ENCODE data around the gene C11orf54. TPM values are rescaled to one million over a fixed set of nuclear protein-coding genes. Genes with fewer than 3 reads are reported as not detected.

Gene C11orf54
- total RNA-seq, 1 donor from 2014 or later, result 50.0 TPM

DNA sequence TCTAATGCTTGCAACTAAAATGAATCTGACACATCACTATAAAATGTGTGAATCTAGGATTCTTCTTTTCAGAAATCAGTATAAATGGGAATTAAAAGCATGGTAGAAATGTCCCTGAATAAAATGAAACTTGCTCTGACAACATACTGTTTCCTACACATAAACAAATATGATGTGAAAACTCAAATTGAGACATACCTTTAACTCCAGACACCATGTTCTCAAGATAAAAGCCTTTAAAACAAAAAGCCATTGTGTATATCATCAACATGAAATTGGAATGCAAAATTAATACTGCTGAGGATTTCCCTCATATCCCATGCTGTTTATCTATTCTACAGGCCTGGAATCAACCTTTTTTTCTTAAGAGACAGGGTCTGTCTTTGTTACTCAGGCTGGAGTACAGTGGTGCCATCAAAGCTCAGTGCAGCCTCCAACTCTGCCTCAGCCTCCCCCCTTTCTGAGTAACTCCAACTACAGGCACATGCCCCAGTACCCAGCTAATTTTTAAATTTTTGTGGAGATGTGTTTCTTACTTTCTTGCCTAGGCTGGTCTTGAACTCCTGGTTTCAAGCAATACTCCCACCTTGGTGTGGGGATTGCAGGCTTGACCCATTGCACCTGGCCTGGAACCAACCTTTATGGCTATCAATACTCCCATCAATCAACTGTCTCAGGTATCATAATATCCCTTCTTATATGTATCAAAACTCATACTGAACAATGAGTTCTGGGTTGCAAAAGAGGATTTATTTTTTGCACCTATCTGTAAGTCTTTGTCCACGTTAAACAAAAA lies 6.8 kb upstream of the C11orf54 start:
- Mint-ChIP-seq H3K9me3 (ENCODE audit: low read depth) (no peaks in the 10 kb centered on the region), H3K4me3 (ENCODE audit: low read depth) (no peak overlapping the region), H3K36me3 (ENCODE audit: insufficient read depth) (peaks cover 39% of the 10 kb centered on the region), H3K4me1 (ENCODE audit: low read depth) (peaks cover 25% of the 10 kb centered on the region), H3K27me3 (no peaks in the 10 kb centered on the region), H3K27ac (no peak overlapping the region)
- no peak for DNase-seq (ENCODE audit: low spot score, unreplicated experiment)
- TF ChIP-seq, protein P1, sequence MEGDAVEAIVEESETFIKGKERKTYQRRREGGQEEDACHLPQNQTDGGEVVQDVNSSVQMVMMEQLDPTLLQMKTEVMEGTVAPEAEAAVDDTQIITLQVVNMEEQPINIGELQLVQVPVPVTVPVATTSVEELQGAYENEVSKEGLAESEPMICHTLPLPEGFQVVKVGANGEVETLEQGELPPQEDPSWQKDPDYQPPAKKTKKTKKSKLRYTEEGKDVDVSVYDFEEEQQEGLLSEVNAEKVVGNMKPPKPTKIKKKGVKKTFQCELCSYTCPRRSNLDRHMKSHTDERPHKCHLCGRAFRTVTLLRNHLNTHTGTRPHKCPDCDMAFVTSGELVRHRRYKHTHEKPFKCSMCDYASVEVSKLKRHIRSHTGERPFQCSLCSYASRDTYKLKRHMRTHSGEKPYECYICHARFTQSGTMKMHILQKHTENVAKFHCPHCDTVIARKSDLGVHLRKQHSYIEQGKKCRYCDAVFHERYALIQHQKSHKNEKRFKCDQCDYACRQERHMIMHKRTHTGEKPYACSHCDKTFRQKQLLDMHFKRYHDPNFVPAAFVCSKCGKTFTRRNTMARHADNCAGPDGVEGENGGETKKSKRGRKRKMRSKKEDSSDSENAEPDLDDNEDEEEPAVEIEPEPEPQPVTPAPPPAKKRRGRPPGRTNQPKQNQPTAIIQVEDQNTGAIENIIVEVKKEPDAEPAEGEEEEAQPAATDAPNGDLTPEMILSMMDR (IDR thresholded peaks at IDR 0.05; ENCODE audit: unreplicated experiment), result no peak

DNA sequence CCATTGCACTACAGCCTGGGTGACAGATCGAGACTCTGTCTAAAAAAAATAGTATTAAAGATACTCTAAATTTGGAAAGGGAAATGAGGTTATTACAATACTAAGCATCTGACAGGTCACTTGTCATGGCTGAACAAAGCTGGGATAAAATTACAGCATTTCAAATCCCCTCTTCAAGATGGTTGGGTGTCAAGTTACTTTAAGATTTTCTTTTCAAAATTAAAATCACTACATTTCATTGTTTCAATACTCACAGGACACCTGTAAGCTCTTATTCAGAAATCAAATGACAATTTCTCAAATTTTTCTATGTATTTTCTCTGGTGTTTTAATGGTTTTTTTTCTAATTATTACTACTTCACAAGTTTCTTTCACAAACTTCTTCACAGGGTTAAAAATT lies 5.8 kb upstream of the C11orf54 start:
- no peaks in the 10 kb centered on the region for H3K27me3 Mint-ChIP-seq
- no peak for DNase-seq (ENCODE audit: low spot score, unreplicated experiment)
- TF ChIP-seq, protein P1 (IDR thresholded peaks at IDR 0.05; ENCODE audit: unreplicated experiment), result no peak
- H3K36me3 Mint-ChIP-seq (ENCODE audit: insufficient read depth), result peaks cover 37% of the 10 kb centered on the region
- no peaks in the 10 kb centered on the region for H3K9me3 Mint-ChIP-seq (ENCODE audit: low read depth)
- no peak overlapping the region for H3K4me3 Mint-ChIP-seq (ENCODE audit: low read depth)
- H3K4me1 Mint-ChIP-seq (ENCODE audit: low read depth), result peaks cover 30% of the 10 kb centered on the region
- no peak overlapping the region for H3K27ac Mint-ChIP-seq

DNA sequence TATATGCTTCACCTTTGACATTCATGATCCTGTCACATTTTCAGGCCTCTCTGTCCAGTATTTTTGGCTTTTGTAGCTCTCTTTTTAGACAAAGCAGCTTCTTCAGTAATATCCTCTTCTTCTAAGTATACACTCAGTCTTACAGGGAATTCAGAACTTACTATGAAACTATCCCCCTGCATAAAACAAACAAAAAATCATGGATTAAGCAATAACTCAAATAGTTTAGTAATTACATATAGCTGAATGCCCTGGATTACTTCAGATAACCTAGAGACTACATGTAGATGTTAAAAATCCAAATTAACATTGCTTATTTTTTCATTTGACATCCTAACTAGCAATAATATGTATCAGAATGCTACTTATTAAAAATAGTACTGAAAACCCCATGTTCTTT lies 5.3 kb upstream of the C11orf54 start:
- H3K36me3 Mint-ChIP-seq (ENCODE audit: insufficient read depth), result peaks cover 37% of the 10 kb centered on the region
- H3K4me1 Mint-ChIP-seq (ENCODE audit: low read depth), result peaks cover 30% of the 10 kb centered on the region
- no peaks in the 10 kb centered on the region for H3K27me3 Mint-ChIP-seq
- no peaks in the 10 kb centered on the region for H3K9me3 Mint-ChIP-seq (ENCODE audit: low read depth)
- no peak overlapping the region for H3K27ac Mint-ChIP-seq
- no peak overlapping the region for H3K4me3 Mint-ChIP-seq (ENCODE audit: low read depth)
- TF ChIP-seq, protein P1 (IDR thresholded peaks at IDR 0.05; ENCODE audit: unreplicated experiment), result no peak
- DNase-seq (ENCODE audit: low spot score, unreplicated experiment), result no peak

DNA sequence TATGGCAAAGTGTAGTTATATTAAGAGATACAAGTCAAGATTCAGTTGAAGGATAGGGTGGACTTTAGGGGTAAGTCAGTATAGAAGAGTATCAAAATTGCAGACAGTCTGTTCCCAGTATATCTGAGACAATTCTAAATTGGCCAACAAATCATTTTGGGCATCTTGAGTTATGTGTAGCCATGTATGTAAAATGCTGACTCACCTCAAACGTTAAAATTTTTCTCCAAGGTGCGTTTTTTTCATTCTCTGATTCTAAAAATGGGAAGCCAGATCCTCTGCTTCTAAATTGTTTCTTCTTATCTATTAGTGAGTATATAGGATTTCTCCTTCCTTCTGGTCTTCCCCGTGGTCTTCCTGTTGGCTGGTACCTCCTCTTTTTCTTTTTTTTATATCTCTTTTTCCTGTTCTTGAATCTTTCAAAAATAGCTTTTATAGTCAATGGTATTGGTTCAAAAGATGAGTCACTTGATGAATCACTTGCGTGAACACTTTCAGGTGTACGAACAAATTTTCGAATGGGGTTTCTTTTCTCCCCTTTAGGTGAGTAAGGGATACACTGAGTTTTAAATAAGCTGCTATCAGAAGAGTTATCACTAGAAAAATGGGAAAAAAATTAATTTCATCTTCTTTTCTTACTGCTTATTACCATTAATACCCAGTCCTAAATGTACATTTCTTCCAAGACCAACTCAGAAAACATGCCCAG lies 3.4 kb upstream of the C11orf54 start:
- Mint-ChIP-seq H3K9me3 (ENCODE audit: low read depth) (no peaks in the 10 kb centered on the region), H3K4me3 (ENCODE audit: low read depth) (peak overlapping the region; percentile 97), H3K36me3 (ENCODE audit: insufficient read depth) (peaks cover 35% of the 10 kb centered on the region), H3K4me1 (ENCODE audit: low read depth) (peaks cover 37% of the 10 kb centered on the region), H3K27me3 (no peaks in the 10 kb centered on the region), H3K27ac (peak overlapping the region; percentile 62)
- no peak for DNase-seq (ENCODE audit: low spot score, unreplicated experiment)
- TF ChIP-seq, protein P1 (IDR thresholded peaks at IDR 0.05; ENCODE audit: unreplicated experiment), result no peak

DNA sequence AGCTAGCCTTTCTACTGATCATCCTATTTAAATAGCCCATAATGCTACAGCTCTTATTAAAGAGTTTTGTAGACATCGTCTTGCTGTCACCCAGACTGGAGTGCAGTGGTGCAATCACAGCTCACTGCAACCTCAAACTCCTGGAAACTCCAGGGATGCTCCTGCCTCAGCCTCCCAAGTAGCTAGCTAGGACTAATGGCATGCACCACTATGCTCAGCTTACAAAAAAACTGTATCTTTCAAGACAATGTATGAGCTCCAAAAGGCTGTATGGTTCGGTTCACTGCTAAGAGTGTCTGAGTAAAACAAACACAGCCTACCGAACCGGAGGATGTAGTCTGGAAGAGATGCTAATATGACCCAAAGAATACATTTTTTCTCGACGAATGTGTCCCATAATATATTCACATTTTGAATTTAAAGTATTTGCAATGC lies 2.8 kb upstream of the C11orf54 start:
- no peak for DNase-seq (ENCODE audit: low spot score, unreplicated experiment)
- Mint-ChIP-seq H3K27ac (peak overlapping the region; percentile 69), H3K4me1 (ENCODE audit: low read depth) (peaks cover 40% of the 10 kb centered on the region), H3K9me3 (ENCODE audit: low read depth) (no peaks in the 10 kb centered on the region), H3K36me3 (ENCODE audit: insufficient read depth) (peaks cover 34% of the 10 kb centered on the region), H3K4me3 (ENCODE audit: low read depth) (peak overlapping the region; percentile 97), H3K27me3 (no peaks in the 10 kb centered on the region)
- TF ChIP-seq, protein P1 (IDR thresholded peaks at IDR 0.05; ENCODE audit: unreplicated experiment), result no peak
